Middle frontal gyrus (tissue), 1 donor: ENCODE results near the gene SAMHD1.
"Not testable (repeated sequence)": the region's sequence is repeated elsewhere in the genome, so short reads cannot be mapped to it uniquely, and the experiment has no call there.

Experiments used
- DNase-seq: peaks from one replicate; pipeline ENCODE4 v3.0.0-alpha.2; 2015; ENCODE audit warnings: low spot score; ENCODE audit errors: extremely low spot score

Gene SAMHD1

DNA sequence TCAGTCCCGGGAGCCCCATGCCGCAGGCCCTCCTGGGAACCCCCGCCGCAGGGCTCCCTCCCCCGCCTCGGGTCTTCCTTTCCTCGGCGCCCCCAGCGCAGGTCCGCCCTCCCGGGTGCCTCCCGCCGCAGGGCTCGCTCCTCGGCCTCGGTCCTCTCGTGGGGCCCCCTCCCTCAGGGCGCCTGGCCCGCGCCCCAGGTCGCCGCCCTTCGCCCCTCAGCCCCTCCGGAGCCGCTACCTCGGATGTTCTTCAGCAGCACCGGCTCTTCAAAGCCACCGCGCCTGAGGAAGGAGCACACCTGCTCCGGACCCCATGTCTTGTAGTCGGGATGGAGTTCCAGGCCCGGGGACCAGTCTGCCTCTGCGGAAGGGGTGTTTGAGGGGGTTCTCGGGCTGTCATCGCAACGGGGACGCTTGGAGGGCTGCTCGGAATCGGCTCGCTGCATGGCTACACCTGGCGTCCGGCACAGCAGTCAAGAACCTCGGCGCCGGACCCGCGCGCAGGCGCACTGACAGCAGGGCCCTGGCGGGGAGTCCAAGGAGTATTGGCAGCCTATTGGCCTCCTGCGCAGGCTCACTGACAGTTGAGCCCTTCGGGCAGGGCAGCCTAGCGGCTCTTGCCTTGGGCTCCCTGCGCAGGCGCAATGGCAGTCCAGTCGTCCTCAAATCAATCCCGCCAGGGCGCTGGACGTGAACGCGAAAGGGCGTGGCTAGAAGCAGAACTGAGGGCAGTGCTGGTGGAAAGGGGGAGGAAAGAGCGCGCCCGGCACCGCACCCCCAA is at the start of gene SAMHD1:
Gene SAMHD1 (minus strand): TSS at position 511 of the 781 bp plus-strand sequence. CDS start 65 bp downstream, at position 446.
- DNase-seq = peak; percentile 93

- not testable (repeated sequence) for DNase-seq
These were observed 48.7 kb upstream of the SAMHD1 start for GRCh38 chr20:37000171-37000570.

- DNase-seq = no peak
These were observed 47.1 kb upstream of the SAMHD1 start for GRCh38 chr20:36998652-36999051.

DNA sequence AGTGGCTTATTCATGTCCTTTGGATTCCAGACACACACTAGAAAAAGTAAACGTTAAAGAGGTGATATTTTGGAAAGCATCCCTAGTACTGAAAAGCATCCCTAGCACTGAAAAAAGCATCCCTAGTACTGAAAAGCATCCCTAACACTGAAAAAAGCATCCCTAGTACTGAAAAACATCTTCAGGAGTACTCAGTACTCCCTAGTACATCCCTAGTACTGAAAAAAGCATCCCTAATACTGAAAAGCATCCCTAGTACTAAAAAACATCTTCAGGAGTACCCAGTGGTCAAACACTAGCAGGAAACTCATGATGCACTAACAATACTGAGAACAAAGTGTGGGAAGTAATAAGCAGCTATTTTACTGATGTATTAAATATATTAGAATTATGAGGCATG is 45.6 kb upstream of the SAMHD1 start:
- DNase-seq = no peak

- DNase-seq = not testable (repeated sequence)
These were observed 42.7 kb upstream of the SAMHD1 start for GRCh38 chr20:36994221-36994620.

- DNase-seq = no peak
These were observed 41.4 kb upstream of the SAMHD1 start for GRCh38 chr20:36992802-36993334.

- DNase-seq = no peak
These were observed 40.2 kb upstream of the SAMHD1 start for GRCh38 chr20:36991703-36992102.

DNA sequence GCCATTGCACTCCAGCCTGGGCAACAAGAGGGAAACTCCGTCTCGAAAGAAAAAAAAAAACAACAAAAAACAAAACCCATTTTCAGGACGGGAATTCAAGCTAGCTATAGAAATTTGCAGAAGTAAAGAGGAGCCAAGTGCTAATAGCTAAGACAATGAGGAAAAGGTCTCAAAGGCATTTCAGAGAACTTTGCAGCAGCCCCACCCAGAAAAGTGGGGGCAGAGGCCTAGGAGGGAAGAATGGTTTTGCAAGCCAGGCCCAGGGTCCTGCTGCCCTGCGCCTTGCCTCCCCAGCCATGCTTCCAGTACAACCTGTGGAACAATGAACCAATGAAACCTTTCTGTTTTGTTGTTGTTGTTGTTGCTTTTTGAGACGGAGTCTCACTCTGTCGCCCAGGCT is 38.3 kb upstream of the SAMHD1 start:
- no peak for DNase-seq

- no peak for DNase-seq
These were observed 37.0 kb upstream of the SAMHD1 start for GRCh38 chr20:36988494-36988966.

- DNase-seq = no peak
These were observed 32.7 kb upstream of the SAMHD1 start for GRCh38 chr20:36984257-36984638.

DNA sequence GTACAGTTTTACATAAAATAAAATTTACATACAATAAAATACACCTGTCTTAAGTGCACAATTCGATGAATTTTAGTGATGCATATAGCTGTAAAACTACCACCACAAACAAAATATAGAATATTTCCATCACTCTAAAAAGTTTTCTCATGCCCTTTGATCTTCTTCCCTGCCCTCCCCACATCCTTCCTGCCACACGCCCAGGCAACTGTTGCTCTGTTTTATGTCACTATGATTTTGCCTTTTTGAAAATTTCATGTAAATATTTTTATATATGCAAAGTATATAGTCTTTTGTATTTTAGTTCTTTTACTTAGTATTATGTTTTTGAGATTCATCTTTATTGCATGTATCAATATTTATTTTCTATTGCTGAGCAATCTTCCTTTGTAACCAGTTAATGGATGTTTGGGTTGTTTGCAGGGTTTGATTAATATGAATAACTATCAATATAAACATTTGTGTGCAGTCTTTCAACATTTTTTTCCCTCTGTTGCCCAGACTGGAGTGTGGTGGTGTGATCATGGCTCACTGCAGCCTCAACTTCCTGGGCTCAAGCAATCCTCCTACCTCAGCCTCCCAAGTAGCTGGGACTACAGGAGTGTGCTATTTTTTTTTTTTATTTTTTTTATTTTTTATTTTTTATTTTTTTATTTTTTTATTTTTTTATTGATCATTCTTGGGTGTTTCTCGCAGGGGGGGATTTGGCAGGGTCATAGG is 23.8 kb upstream of the SAMHD1 start:
- DNase-seq = no peak

DNA sequence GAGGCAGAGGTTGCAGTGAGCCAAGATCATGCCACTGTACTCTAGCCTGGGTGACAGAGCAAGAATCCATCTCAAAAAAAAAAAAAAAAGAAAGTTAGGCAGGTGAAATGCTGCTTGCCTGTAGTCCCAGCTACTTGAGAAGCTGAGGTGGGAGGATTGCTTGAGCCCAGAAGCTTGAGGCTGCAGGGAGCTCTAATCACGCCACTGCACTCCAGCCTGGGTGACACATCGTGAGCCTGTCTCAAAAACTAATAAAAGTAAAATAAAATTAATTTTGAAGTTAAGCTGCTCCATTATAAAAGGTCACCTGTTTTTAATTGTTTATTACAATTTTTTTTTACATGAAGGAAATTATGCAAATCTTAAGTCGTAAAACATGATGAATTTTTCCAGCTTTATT is 23.2 kb upstream of the SAMHD1 start:
- no peak for DNase-seq

DNA sequence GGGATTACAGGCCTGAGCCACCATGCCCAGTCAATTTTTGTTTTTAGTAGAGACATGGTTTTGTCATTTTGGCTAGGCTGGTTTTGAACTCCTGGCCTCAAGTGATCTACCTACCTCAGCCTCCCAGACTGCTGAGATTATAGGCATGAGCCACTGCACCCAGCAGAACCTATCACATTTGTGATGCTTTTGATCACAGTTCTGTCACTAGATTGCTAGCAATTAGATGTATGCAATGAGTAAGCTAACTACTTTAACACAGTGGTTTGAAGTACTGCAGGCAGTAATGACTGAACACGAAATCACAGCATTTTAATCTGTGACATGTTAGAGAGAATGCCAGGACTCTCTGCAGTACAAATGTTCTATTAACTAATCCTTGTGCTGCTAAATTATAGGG is 19.6 kb upstream of the SAMHD1 start:
- DNase-seq = no peak

DNA sequence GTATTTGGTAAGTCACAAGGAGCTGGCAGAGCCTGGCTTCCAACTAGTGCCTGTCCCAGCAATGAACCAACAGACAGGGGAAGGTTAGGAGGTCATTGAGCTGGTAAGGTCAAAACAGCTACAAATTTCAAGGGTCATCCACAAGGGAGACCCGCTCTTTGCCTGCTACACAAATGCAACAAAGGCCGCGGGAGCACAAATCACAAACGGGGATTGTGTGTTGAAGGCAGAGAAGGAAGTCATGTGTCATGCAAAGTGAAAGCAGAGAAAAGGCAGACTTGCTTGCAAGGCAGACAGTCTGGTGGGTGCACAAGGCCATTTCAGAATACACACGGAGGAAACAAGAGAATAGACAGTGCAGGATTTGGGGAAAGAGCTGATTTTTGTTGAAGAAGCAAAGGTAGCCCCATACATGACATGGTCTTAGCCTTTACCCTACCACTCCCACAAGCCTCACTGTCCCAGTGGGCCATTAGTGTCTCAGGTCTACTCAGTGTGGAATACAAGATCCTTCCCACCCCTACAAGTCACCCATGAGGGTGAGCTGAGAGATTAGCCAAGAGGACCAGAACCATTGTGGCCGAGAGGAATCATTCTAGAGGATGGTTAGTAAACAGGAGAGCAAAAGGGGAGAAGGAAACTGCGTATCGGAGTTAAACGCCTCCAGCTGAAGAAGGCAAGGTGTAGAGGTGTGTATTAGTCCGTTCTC is 18.1 kb upstream of the SAMHD1 start:
- no peak for DNase-seq

DNA sequence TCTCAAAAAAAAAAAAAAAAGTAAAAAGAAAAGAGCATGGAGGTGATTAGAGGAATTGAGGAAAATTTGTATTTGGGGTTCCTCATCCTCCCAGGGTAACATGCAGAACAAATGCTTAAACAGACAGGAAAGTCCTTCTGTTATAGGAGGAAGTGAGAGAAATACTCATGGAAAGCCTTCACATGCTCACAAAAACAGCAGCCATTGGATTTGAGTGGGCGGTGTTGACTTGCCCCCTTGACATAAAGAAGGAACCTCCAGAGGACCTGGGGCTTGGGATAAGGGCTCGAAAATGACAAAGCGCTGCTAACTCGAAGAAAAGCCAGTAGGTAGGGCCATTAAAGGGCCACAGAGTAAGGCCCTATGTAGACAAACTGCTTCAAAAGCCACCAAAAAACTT is 17.5 kb upstream of the SAMHD1 start:
- DNase-seq = no peak

GRCh38 chr20:36967636-36968035 is 16.1 kb upstream of the SAMHD1 start:
- no peak for DNase-seq

DNA sequence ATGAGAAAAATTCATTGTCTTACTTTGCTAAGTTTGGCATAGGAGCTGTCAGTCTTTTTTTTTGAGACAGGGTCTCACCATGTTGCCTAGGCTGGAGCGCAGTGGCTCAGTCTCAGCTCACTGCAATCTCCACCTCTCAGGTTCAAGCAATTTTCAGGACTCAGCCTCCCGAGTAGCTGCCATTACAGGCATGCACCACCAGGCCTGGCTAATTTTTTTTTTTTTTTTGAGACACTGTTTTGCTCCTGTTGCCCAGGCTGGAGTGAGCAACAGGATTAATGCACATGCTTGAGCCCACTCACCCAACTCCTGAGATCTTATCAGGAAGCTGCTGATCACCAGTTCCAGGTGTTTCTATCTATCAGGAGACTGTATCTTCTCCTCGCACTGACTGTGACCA is 15.5 kb upstream of the SAMHD1 start:
- DNase-seq = not testable (repeated sequence)

DNA sequence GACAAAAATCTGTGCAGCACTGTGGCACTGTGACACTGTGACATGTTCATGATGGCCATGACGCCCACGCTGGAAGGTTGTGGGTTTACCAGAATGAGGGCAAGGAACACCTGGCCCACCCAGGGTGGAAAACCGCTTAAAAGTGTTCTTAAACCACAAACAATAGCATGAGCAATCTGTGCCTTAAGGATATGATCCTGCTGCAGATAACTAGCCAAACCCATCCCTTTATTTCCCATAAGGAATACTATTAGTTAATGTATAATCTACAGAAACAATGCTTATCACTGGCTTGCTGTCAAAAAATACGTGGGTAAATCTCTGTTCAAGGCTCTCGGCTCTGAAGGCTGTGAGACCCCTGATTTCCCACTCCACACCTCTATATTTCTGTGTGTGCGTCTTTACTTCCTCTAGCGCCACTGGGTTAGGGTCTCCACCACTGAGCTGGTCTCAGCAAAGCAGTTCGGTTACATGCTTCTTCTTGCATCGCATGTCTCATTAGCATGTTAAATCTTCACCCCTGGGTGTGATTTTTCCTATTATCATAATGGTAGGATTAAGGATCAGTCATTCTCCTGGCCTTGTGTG is 10.9 kb upstream of the SAMHD1 start:
- DNase-seq = not testable (repeated sequence)

DNA sequence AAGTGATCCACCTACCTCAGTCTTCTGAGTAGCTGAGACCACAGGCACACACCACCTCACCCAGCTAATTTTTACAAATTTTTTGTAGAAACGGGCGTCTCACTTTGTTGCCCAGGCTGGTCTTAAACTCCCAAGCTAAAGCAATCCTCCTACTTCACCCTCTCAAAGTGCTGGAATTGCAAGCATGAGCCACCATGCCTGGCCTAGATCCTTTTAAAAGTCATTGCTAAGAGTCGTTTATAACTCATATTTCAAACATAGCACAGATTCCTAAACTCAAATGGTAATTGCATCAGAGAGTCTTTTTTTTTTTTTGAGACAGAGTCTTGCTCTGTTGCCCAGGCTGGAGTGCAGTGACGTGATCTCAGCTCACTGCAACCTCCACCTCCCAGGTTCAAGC is 7.7 kb upstream of the SAMHD1 start:
- DNase-seq = no peak

DNA sequence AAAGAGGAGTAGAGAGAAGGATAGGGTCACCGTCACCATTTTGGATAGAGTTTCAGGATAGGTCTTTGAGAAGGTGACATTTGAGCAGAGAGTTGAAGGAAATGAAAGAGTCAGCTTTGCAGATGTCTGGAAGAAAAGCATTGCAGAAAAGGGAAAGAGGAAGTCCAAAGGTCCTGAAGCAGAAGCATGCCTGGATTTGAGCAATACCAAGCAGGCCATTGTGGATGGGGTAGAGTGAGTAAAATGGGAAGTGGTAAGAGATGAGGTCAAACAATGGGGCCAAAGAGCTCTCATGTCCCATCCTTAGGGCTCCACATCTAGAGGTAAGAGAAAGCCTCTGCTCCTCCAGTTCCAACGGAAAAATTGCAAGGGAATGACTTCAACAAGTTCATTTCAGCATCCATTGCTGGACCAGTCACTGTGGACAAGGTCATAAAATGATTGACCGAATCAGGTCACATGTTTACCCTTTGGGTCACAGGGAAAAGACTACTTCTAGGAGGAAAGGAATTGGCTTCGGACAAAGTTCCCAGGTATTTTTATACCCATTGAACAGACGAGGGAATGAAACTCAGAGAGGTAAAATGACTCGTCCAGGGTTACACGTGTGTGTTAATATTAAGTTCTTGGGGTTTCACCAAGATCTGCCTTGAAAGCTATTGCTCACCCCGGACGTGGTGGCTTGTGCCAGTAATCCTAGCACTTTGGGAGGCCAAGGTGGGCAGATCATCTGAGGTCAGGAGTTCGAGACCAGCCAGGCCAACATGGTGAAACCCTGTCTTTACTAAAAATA is 6.6 kb upstream of the SAMHD1 start:
- DNase-seq = no peak

DNA sequence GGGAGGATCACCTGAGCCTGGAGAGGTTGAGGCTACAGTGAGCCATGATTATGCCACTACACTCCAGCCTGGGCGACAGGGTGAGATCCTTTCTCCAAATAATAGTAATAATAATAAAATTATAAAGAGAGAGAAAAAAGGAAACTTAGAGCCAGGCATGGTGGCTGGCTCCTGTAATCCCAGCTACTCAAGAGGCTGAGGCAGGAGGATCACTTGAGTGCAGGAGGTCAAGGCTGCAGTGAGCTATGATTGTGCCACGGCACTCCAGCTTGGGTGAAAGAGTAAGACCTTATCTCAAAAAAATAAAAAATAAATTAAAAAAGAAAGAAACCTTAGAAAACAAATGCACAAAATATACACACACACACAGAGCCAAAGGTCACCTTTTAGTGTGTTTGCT is 5.2 kb upstream of the SAMHD1 start:
- DNase-seq = no peak
